Neutrophil (primary cell): ENCODE results near the gene TRPM2.

Source experiments
- H3K27ac ChIP-seq: fragments of 200-600 bp; sonication (generic); 2 replicates; pipeline ENCODE4 v1.5.1; 2016; ENCODE audit warnings: mild to moderate bottlenecking, moderate library complexity
- H3K27me3 ChIP-seq: fragments of 200-600 bp; sonication (generic); 2 replicates; pipeline ENCODE4 v1.6.0; 2016; ENCODE audit warnings: mild to moderate bottlenecking
- H3K36me3 ChIP-seq: fragments of 200-600 bp; sonication (generic); 2 replicates; pipeline ENCODE4 v1.5.1; 2017
- H3K4me1 ChIP-seq, 2 experiments: fragments of 200-600 bp in 1 of 2; sonication (generic) in 1 of 2; 1 replicate in 1 of 2; 2 replicates in 1 of 2; pipeline versions ENCODE4 v1.5.1 to v1.6.1; 2013 to 2016; ENCODE audit warnings: low read depth in 1 of 2, low read length in 1 of 2, mild to moderate bottlenecking in 1 of 2, moderate library complexity in 1 of 2; ENCODE audit not compliant: control insufficient read depth in 1 of 2, insufficient read depth in 1 of 2
- H3K4me3 ChIP-seq, 2 experiments: fragments of 200-600 bp in 1 of 2; sonication (generic) in 1 of 2; 1 replicate in 1 of 2; 2 replicates in 1 of 2; pipeline ENCODE4 v1.5.1; 2013 to 2016; ENCODE audit warnings: low read depth in 1 of 2, low read length in 1 of 2, mild to moderate bottlenecking in 1 of 2, moderate library complexity in 1 of 2
- H3K9me3 ChIP-seq: fragments of 200-600 bp; sonication (generic); 2 replicates; pipeline ENCODE4 v1.5.1; 2016
- TF ChIP-seq, protein P1 (sequence below): fragments of 200-600 bp; sonication (generic); IDR thresholded peaks from 2 replicates; pipeline ENCODE4 v1.5.1; 2016; ENCODE audit warnings: antibody characterized with exemption

TRPM2 gene

DNA sequence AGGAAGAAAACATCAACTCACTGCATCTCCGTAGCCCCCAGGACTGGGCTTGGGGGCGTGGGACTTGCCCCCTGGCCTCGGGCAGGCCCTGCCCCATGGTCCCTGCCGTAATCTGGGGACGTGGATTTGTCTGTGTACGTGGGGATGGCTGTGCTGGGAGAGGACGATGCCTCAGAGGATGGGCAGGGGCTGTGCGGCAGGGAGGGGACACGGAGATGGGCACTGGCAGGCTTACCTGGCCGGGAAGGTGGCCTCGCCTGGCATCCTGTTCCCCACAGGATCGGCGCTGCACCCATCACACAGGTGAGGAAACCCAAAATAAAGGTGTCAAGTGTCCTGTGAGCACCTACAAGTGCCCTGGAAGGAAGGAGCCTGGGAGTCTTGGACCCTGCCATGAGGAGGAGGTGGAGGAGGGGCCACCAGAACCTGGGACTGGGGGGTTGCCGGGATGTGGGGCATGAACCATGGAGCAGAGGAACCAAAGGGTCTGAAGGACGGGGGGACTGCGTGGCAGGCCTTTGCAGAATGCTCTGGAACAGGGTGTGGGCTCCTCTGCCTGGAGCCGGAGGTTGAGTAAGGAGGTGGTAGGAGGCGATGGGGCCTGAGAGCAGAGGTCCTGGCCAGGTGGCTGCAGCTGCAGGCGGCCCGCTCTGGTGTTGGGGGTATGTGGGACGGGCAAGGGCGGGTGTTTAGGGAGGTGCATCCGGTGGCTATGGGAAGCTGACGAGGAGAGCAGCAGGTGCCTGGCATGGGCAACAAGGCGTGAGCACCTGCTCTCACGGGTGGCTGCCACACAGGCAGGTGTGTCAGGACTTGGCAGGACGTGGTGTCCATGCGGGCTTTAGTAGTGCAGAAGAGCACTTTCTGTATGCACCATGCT is 74.1 kb downstream of the TRPM2 start:
- H3K9me3 ChIP-seq, result no peaks in the 10 kb centered on the region
- H3K27ac ChIP-seq, result peak overlapping the region; percentile 39
- no peaks in the 10 kb centered on the region for H3K27me3 ChIP-seq
- peaks cover 0 to 4% of the 10 kb centered on the region in 2 experiments for H3K4me1 ChIP-seq
- TF ChIP-seq, protein P1, sequence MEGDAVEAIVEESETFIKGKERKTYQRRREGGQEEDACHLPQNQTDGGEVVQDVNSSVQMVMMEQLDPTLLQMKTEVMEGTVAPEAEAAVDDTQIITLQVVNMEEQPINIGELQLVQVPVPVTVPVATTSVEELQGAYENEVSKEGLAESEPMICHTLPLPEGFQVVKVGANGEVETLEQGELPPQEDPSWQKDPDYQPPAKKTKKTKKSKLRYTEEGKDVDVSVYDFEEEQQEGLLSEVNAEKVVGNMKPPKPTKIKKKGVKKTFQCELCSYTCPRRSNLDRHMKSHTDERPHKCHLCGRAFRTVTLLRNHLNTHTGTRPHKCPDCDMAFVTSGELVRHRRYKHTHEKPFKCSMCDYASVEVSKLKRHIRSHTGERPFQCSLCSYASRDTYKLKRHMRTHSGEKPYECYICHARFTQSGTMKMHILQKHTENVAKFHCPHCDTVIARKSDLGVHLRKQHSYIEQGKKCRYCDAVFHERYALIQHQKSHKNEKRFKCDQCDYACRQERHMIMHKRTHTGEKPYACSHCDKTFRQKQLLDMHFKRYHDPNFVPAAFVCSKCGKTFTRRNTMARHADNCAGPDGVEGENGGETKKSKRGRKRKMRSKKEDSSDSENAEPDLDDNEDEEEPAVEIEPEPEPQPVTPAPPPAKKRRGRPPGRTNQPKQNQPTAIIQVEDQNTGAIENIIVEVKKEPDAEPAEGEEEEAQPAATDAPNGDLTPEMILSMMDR, result no peak
- H3K36me3 ChIP-seq, result peaks cover 64% of the 10 kb centered on the region
- no peak overlapping the region for H3K4me3 ChIP-seq

DNA sequence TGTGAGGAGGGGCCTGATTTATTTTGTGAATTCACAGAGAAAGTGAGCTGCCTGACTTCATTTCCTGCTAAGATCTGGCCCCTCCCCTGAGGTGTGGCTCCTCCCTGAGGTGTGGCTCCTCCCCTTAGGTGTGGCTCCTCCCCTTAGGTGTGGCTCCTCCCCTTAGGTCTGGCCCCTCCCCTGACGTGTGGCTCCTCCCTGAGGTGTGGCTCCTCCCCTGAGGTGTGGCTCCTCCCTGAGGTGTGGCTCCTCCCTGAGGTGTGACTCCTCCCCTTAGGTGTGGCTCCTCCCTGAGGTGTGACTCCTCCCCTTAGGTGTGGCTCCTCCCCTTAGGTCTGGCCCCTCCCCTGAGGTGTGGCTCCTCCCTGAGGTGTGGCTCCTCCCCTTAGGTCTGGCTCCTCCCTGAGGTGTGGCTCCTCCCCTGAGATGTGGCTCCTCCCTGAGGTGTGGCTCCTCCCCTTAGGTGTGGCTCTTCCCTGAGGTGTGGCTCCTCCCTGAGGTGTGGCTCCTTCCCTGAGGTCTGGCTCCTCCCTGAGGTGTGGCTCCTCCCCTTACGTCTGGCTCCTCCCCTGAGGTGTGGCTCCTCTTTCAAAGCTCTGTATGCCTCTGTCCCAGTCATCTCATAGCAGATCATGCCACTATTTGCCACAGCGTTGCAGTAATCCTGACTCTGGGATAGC is 75.0 kb downstream of the TRPM2 start:
- no peaks in the 10 kb centered on the region for H3K9me3 ChIP-seq
- peaks cover 0 to 4% of the 10 kb centered on the region in 2 experiments for H3K4me1 ChIP-seq
- peak overlapping the region; percentile 39 for H3K27ac ChIP-seq
- peaks cover 68% of the 10 kb centered on the region for H3K36me3 ChIP-seq
- H3K4me3 ChIP-seq, result no peak overlapping the region
- H3K27me3 ChIP-seq, result no peaks in the 10 kb centered on the region
- TF ChIP-seq, protein P1, result no peak

DNA sequence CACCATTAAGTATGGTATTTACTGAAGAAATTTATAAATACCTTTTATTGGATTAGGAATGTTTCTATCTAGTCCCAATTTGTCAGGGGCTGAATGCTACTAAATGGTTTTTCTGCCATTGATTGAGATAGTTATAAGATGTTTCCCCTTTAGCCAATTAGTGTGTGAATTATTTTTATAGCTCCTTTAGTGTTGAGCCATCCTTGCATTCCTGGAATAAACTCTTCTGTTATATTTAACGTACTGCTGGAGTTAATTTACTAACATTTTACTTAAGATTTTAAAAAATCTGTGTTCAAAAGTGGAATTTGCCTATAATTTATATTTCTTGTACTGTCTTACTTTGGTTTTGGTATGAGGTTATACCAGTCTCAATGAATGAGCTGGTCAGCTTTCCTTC is 76.5 kb downstream of the TRPM2 start:
- peaks cover 0 to 4% of the 10 kb centered on the region in 2 experiments for H3K4me1 ChIP-seq
- H3K36me3 ChIP-seq, result peaks cover 68% of the 10 kb centered on the region
- no peak overlapping the region for H3K27ac ChIP-seq
- H3K4me3 ChIP-seq, result no peak overlapping the region
- no peaks in the 10 kb centered on the region for H3K27me3 ChIP-seq
- H3K9me3 ChIP-seq, result no peaks in the 10 kb centered on the region
- TF ChIP-seq, protein P1, result no peak

DNA sequence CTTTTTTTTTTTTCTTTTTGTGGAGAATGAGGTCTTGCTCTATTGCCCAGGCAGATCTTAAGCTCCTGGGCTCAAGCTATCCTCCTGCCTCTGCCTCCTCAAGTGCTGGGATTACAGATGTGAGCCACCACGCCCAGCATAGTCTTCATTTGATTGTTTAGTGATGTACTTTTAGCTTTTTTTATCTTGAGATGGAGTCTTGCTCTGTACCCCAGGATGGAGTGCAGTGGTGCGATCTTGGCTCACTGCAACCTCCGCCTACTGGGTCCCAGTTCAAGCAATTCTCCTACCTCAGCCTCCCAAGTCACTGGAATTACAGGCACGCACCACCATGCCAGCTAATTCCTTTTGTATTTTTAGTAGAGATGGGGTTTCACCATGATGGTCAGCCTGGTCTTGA is 77.9 kb downstream of the TRPM2 start:
- TF ChIP-seq, protein P1, result no peak
- H3K27me3 ChIP-seq, result no peaks in the 10 kb centered on the region
- no peaks in the 10 kb centered on the region for H3K9me3 ChIP-seq
- H3K36me3 ChIP-seq, result peaks cover 68% of the 10 kb centered on the region
- H3K4me3 ChIP-seq, result no peak overlapping the region
- H3K27ac ChIP-seq, result no peak overlapping the region
- H3K4me1 ChIP-seq, result no peaks in the 10 kb centered on the region

DNA sequence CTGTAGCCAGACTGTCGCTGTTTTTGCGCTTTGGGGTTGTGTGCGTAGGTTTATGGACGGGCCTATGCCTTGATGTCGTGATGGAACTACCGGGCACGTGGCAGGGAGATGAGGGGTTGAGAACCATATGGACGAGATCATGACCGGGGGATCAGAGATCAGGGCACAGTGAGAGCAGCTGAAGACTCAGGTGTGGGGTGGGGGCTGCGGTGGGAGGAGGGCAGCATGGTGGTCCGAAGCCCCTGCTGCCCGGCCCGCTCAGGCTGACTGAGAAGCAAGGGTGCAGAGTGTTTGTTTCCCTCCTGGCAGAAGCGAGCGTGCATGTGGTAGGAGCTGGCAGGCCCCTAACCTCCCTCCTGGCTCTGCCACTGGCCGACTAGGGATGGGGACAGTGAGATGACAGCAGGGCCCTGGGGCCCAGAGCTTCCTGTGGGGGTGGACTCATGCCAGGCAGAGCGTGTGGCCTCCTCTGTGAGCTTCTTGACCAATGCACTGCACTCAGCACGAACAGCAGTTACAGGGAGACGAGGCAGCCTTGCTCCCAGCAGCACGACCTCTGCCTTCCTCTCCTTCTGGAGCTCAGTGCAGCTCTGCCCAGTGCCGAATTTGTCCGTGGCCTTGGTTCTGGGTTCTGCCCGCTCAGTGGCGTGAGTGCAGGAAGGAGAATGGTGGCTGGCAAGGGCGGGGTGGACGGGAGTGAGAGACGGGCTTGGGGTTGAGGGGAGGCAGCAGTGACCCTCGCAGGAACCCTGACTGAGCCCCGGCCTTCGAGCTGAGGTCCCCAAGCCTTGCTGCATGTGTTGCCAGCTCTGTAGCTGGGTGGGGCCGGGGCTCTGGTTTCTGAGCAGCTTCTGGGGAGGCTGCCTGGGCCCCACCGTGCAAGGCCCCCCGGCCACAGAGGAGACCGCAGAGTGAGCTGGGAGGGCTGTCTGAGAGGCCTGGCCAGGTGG is 79.7 kb downstream of the TRPM2 start:
- no peak overlapping the region for H3K27ac ChIP-seq
- no peak overlapping the region for H3K4me3 ChIP-seq
- TF ChIP-seq, protein P1, result no peak
- H3K36me3 ChIP-seq, result peaks cover 69% of the 10 kb centered on the region
- no peaks in the 10 kb centered on the region for H3K4me1 ChIP-seq
- no peaks in the 10 kb centered on the region for H3K27me3 ChIP-seq
- H3K9me3 ChIP-seq, result no peaks in the 10 kb centered on the region
